GM18873 (cell line): Measurements from ENCODE around the gene CFAP73.

Experiments
- ATAC-seq: cut with Tn5 transposase; IDR thresholded peaks from one replicate; pipeline ENCODE4 v1.9.1; 2021; ENCODE audit warnings: mild to moderate bottlenecking, moderate library complexity, moderate number of reproducible peaks; ENCODE audit not compliant: unreplicated experiment, low FRiP score

Gene CFAP73

GRCh38 chr12:113184900-113185179 is 35.3 kb downstream of the CFAP73 start:
- peak; percentile 71 for ATAC-seq

- ATAC-seq, result peak; percentile 35
These were observed 35.9 kb downstream of the CFAP73 start, which contains the start of the genes DDX54 and RITA1 for GRCh38 chr12:113185180-113186032. DDX54 (minus strand) TSS chr12:113185478; CDS start chr12:113185451, 27 bp downstream. RITA1 (plus strand) TSS chr12:113185721; CDS start chr12:113186747, 1,026 bp downstream.

- no peak for ATAC-seq
These were observed 36.5 kb downstream of the CFAP73 start for GRCh38 chr12:113186033-113186365.

- no peak for ATAC-seq
These were observed 37.3 kb downstream of the CFAP73 start for GRCh38 chr12:113186666-113187325.

GRCh38 chr12:113189361-113189760 is 39.8 kb downstream of the CFAP73 start:
- ATAC-seq, result no peak

- ATAC-seq, result no peak
These were observed 41.2 kb downstream of the CFAP73 start for GRCh38 chr12:113190761-113191160.

- ATAC-seq, result no peak
These were observed 41.7 kb downstream of the CFAP73 start for GRCh38 chr12:113191227-113191626.

- no peak for ATAC-seq
These were observed 45.5 kb downstream of the CFAP73 start for GRCh38 chr12:113194971-113195391.

- ATAC-seq, result no peak
These were observed 46.1 kb downstream of the CFAP73 start for GRCh38 chr12:113195598-113195997.

GRCh38 chr12:113196582-113196981 is 47.1 kb downstream of the CFAP73 start:
- no peak for ATAC-seq

GRCh38 chr12:113196990-113197389 is 47.5 kb downstream of the CFAP73 start:
- ATAC-seq, result no peak

GRCh38 chr12:113197518-113198077 is 48.1 kb downstream of the CFAP73 start:
- no peak for ATAC-seq

- ATAC-seq, result no peak
These were observed 48.8 kb downstream of the CFAP73 start for GRCh38 chr12:113198296-113198695.

- no peak for ATAC-seq
These were observed 50.7 kb downstream of the CFAP73 start for GRCh38 chr12:113200021-113200797.

- no peak for ATAC-seq
These were observed 52.0 kb downstream of the CFAP73 start for GRCh38 chr12:113201187-113202177.

GRCh38 chr12:113202300-113203075 is 53.0 kb downstream of the CFAP73 start:
- no peak for ATAC-seq

- no peak for ATAC-seq
These were observed 54.6 kb downstream of the CFAP73 start for GRCh38 chr12:113203852-113204760.

- ATAC-seq, result no peak
These were observed 55.3 kb downstream of the CFAP73 start for GRCh38 chr12:113204804-113205203.
